Measurements from ENCODE around the gene MYPN.

GRCh38 chr10:68238371-68238770 lies 129.1 kb downstream of the MYPN start:
- TF ChIP-seq CTCF (IDR thresholded peaks at IDR 0.05; ENCODE audit: low read depth, low read length), result no peak
- no peak for TF ChIP-seq POLR2A (IDR thresholded peaks at IDR 0.05; ENCODE audit: extremely low read depth, insufficient read length)
- TF ChIP-seq MYC (IDR thresholded peaks at IDR 0.05; ENCODE audit: low read depth, low read length), result no peak
- TF ChIP-seq MAX (IDR thresholded peaks at IDR 0.05; ENCODE audit: low read depth, low read length), result no peak
